Omental fat pad (tissue), 4 donors: ENCODE results near the gene NISCH. TPM values are rescaled to one million over a fixed set of nuclear protein-coding genes. Genes with fewer than 3 reads are reported as not detected.

Source experiments
- ATAC-seq: fragments of 150-250 bp; one replicate; pipeline ENCODE4 v1.9.1; 2016; ENCODE audit warnings: mild to moderate bottlenecking, moderate library complexity; ENCODE audit not compliant: low FRiP score
- DNase-seq: peaks from one replicate; pipeline ENCODE4 v3.0.0-alpha.2; 2019; ENCODE audit warnings: low spot score
- total RNA-seq, 4 donors: library from RNA; depleted of rRNA; stranded (reverse); fragments of >200 nt; gene quantifications; one replicate each; pipeline ENCODE4 v1.1.0, GENCODE V29; 2016
- TF ChIP-seq, protein P1 (sequence below), 3 donors: fragments of 450-650 bp; IDR thresholded peaks; one replicate each; pipeline ENCODE4 v1.5.1; 2016 to 2017; ENCODE audit warnings: antibody characterized with exemption in 3 of 3, mild to moderate bottlenecking in 3 of 3, moderate library complexity in 2 of 3

Gene NISCH
- total RNA-seq, 4 donors from 2014 or later, result 59.8 to 82.3 (median 68.5) TPM

DNA sequence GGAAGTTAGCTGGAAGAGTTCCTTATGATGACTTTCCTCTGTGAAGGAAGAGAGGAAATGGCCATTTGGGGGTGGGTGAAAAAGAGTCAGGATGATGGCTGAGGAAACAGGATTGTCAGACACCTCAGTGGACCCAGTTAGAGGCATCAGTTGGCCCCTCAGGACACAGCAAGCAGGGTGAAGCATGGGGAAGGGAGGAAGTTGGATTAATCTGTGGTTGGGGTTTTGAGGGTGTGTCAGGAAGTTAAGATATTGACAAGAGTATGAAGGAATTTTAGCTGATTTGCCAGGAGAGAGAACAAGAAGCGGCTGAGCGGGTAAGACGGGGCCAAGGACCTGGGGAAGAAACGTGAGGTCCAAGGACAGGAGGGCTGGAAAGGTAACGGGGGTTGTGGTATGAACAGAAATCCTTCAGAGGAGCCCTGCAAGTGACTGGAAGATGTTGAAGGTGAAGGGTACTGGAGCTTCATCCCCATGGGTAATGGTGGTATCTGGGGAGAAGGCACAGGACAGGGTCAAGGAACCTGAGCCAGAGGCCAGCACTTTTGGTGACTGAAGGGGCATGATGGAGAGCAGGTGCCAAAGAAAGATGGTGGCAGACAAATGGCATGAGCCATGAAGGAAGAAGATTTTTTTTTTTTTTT is 83.7 kb downstream of the NISCH start:
- TF ChIP-seq, protein P1, sequence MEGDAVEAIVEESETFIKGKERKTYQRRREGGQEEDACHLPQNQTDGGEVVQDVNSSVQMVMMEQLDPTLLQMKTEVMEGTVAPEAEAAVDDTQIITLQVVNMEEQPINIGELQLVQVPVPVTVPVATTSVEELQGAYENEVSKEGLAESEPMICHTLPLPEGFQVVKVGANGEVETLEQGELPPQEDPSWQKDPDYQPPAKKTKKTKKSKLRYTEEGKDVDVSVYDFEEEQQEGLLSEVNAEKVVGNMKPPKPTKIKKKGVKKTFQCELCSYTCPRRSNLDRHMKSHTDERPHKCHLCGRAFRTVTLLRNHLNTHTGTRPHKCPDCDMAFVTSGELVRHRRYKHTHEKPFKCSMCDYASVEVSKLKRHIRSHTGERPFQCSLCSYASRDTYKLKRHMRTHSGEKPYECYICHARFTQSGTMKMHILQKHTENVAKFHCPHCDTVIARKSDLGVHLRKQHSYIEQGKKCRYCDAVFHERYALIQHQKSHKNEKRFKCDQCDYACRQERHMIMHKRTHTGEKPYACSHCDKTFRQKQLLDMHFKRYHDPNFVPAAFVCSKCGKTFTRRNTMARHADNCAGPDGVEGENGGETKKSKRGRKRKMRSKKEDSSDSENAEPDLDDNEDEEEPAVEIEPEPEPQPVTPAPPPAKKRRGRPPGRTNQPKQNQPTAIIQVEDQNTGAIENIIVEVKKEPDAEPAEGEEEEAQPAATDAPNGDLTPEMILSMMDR (IDR thresholded peaks at IDR 0.05), result no peak
- ATAC-seq, result no peak
- no peak for DNase-seq

DNA sequence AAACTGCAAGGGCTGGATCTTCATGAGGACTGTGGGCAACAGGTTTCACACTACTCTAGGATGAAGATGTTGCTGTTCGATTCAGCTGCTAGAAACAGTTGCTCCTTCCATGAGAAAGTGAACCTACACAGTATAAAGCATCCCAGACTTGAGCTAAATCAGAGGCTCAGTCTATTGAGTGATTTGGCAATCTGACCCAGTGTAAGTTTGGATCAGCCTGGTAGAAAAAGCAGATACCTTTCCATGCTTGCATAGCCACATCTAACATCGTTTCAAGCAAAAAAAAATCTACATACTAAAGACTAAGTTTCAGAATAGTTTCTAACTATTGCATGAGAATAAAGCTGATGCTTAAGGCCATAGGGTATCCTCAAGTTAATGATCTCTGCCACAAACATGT is 85.6 kb downstream of the NISCH start:
- no peak for DNase-seq
- TF ChIP-seq, protein P1 (IDR thresholded peaks at IDR 0.05), result no peak
- no peak for ATAC-seq

Other genes with a start within 250 kb of the NISCH start
- gene TLR9, start 230.0 kb upstream of the NISCH start, total RNA-seq, result under 1 TPM in 1 of 4 donors, not detected in 3; 0.19 TPM
- gene TWF2, start 216.4 kb upstream of the NISCH start, total RNA-seq, result 100 to 1,000 TPM in 1 of 4 donors, 10 to 100 TPM in 3; 50.1 to 116 (median 78.3) TPM
- 10 to 100 TPM; 17.0 to 32.2 (median 23.9) TPM for gene PPM1M, start 209.8 kb upstream of the NISCH start, total RNA-seq
- 10 to 100 TPM; 42.9 to 56.9 (median 51.4) TPM for gene WDR82, start 177.0 kb upstream of the NISCH start, total RNA-seq
- 10 to 100 TPM; 12.7 to 63.5 (median 41.4) TPM for gene GLYCTK, start 167.8 kb upstream of the NISCH start, total RNA-seq
- 10 to 100 TPM in 3 of 4 donors, 1 to 10 TPM in 1; 6.7 to 24.9 (median 14.1) TPM for gene DNAH1, start 139.3 kb upstream of the NISCH start, total RNA-seq
- 10 to 100 TPM; 44.6 to 73.0 (median 57.4) TPM for gene BAP1, start 45.6 kb upstream of the NISCH start, total RNA-seq
- gene PHF7, start 44.9 kb upstream of the NISCH start, total RNA-seq, result 10 to 100 TPM in 2 of 4 donors, 1 to 10 TPM in 2; 5.5 to 12.9 (median 9.1) TPM
- 100 to 1,000 TPM in 3 of 4 donors, 10 to 100 TPM in 1; 21.3 to 200 (median 131) TPM for gene SEMA3G, start 10.5 kb upstream of the NISCH start, total RNA-seq
- 1 to 10 TPM in 2 of 4 donors, not detected in 2; 2.4 to 2.5 TPM for gene TNNC1, start 1.6 kb upstream of the NISCH start, total RNA-seq
- 100 to 1,000 TPM; 231 to 610 (median 304) TPM for gene STAB1, start 39.7 kb downstream of the NISCH start, total RNA-seq
- gene NT5DC2, start 78.3 kb downstream of the NISCH start, total RNA-seq, result 10 to 100 TPM; 18.3 to 50.3 (median 39.5) TPM
- gene UQCC5, start 81.0 kb downstream of the NISCH start, total RNA-seq, result 10 to 100 TPM in 2 of 4 donors, 1 to 10 TPM in 2; 3.2 to 27.9 (median 13.8) TPM
- gene PBRM1, start 230.3 kb downstream of the NISCH start, total RNA-seq, result 100 to 1,000 TPM in 3 of 4 donors, 10 to 100 TPM in 1; 89.4 to 118 (median 114) TPM
- gene GNL3, start 230.4 kb downstream of the NISCH start, total RNA-seq, result 100 to 1,000 TPM in 2 of 4 donors, 10 to 100 TPM in 2; 55.8 to 371 (median 93.0) TPM